Tibial artery (tissue), 4 donors: ENCODE data around the gene MARCHF11.

ENCODE experiments used
- DNase-seq, 2 donors: peaks; one replicate each; pipeline ENCODE4 v3.0.0-alpha.2; 2019
- H3K27ac ChIP-seq, 2 donors: fragments of 200-600 bp; sonication (generic) in 1 of 2; 1 replicate in 1 of 2; 2 replicates in 1 of 2; pipeline ENCODE4 v1.5.1; 2018 to 2019; ENCODE audit warnings: mild to moderate bottlenecking in 1 of 2
- H3K27me3 ChIP-seq, 2 donors: fragments of 200-600 bp; sonication (generic) in 1 of 2; one replicate each; pipeline versions ENCODE4 v1.5.1 to v1.6.0; 2016 to 2019
- H3K36me3 ChIP-seq, 3 donors: fragments of 200-600 bp; sonication (generic) in 2 of 3; one replicate each; pipeline ENCODE4 v1.5.1; 2016 to 2019; ENCODE audit warnings: mild to moderate bottlenecking in 2 of 3
- H3K4me1 ChIP-seq, 4 donors: fragments of 200-600 bp; sonication (generic) in 2 of 4; 1 replicate in 3 of 4; 2 replicates in 1 of 4; pipeline ENCODE4 v1.5.1; 2016 to 2019
- H3K4me3 ChIP-seq, 2 donors: fragments of 200-600 bp; sonication (generic) in 1 of 2; 1 replicate in 1 of 2; 2 replicates in 1 of 2; pipeline ENCODE4 v1.5.1; 2018 to 2019; ENCODE audit warnings: mild to moderate bottlenecking in 2 of 2
- H3K9me3 ChIP-seq, 3 donors: fragments of 200-600 bp; sonication (generic) in 1 of 3; one replicate each; pipeline ENCODE4 v1.5.1; 2016 to 2019
- intact Hi-C: fragments of 100-400 bp; cut with DNase I; formaldehyde crosslinking; loops from one replicate; pipeline ENCODE4 v1.15.0; 2023; ENCODE audit warnings: low total_unique reads
- TF ChIP-seq, protein P1 (sequence below), 2 experiments: fragments of 200-600 bp in 1 of 2; fragments of 450-650 bp in 1 of 2; IDR thresholded peaks; one replicate each; pipeline ENCODE4 v1.5.1; 2017 to 2019; ENCODE audit warnings: antibody characterized with exemption in 2 of 2, mild to moderate bottlenecking in 1 of 2, moderate library complexity in 1 of 2

MARCHF11 gene

DNA sequence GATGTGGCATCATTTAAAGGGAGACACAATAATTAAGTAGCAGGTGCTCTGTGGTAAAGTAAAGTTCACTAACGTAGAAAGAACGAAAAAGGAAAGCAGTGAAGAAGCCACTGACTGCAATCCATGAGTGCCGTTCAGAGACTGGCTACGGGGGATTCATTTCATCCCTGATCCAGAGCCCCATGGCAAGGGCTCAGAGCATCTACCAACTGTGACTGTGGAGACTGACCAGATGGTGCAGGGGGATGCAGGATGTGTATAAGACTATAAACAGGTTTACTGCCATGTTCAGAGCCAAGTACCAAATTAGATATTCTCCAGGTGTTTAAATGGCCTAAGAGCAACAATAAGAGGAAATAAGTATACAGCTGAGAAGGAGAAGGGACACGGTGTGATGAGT is 47.7 kb downstream of the MARCHF11 start:
- no peaks in the 10 kb centered on the region for H3K36me3 ChIP-seq
- H3K4me3 ChIP-seq: no peak overlapping the region
- H3K27ac ChIP-seq: no peak overlapping the region
- no peaks in the 10 kb centered on the region for H3K27me3 ChIP-seq
- intact Hi-C loops: no loop called here
- TF ChIP-seq, protein P1, sequence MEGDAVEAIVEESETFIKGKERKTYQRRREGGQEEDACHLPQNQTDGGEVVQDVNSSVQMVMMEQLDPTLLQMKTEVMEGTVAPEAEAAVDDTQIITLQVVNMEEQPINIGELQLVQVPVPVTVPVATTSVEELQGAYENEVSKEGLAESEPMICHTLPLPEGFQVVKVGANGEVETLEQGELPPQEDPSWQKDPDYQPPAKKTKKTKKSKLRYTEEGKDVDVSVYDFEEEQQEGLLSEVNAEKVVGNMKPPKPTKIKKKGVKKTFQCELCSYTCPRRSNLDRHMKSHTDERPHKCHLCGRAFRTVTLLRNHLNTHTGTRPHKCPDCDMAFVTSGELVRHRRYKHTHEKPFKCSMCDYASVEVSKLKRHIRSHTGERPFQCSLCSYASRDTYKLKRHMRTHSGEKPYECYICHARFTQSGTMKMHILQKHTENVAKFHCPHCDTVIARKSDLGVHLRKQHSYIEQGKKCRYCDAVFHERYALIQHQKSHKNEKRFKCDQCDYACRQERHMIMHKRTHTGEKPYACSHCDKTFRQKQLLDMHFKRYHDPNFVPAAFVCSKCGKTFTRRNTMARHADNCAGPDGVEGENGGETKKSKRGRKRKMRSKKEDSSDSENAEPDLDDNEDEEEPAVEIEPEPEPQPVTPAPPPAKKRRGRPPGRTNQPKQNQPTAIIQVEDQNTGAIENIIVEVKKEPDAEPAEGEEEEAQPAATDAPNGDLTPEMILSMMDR (IDR thresholded peaks at IDR 0.05): no peak
- DNase-seq: no peak
- no peaks in the 10 kb centered on the region for H3K9me3 ChIP-seq
- H3K4me1 ChIP-seq: no peaks in the 10 kb centered on the region

DNA sequence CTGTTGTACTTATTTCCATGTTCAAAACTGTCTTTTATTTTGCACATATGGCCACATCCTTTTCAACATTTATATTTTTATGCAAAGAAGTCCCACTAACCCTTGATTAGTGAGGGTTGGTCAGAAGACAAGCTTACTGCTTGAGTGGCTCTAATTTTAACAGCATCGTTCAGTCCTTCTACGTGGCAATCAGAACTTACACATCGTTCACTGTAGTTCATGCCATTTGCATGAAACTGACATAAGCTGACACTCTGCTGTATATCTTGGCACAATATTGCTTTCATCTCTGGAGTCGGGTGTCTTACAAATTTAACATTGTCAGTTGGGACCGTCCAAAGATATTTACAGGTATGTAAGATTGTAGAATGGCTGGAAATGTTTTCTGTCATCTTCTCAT is 50.6 kb downstream of the MARCHF11 start:
- H3K4me1 ChIP-seq: no peaks in the 10 kb centered on the region
- no peak overlapping the region for H3K27ac ChIP-seq
- intact Hi-C loops: no loop called here
- no peak overlapping the region for H3K4me3 ChIP-seq
- no peaks in the 10 kb centered on the region for H3K27me3 ChIP-seq
- no peak for DNase-seq
- no peaks in the 10 kb centered on the region for H3K36me3 ChIP-seq
- TF ChIP-seq, protein P1 (IDR thresholded peaks at IDR 0.05): no peak
- H3K9me3 ChIP-seq: no peaks in the 10 kb centered on the region

DNA sequence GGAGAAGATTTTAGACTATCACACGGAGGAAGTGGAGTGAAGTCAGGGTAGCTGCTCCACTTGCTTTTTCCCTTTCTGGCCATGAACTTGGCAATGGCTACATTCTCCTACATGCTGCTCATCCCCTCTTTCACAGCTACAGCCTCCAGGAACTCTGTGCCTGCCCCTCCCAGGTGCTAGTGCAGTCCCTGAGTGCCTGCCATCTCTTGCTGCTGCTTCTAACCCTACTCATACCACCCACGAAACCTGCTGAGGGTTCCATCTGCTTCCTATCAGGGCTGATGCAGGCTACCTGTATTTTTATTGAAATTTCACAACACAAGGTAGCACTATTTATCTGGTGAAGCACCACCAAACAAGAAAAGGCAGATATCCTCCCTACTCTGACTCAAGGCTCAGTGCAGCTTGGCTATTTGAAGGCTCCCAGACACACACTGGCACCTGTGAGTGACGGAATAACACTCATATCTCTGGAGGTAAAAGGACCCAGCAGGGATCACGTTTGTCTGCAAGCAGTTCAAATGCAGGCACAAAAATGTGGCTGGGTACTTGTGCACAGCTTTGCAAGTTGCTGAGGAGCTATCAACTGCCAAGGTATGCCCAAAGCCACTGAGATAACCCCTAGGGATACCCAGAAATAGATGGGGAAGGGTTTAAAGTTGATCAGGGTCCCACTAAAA is 51.6 kb downstream of the MARCHF11 start:
- no peaks in the 10 kb centered on the region for H3K4me1 ChIP-seq
- intact Hi-C loops: no loop called here
- DNase-seq: no peak
- H3K4me3 ChIP-seq: no peak overlapping the region
- no peak overlapping the region for H3K27ac ChIP-seq
- no peaks in the 10 kb centered on the region for H3K9me3 ChIP-seq
- TF ChIP-seq, protein P1 (IDR thresholded peaks at IDR 0.05): no peak
- H3K36me3 ChIP-seq: no peaks in the 10 kb centered on the region
- H3K27me3 ChIP-seq: no peaks in the 10 kb centered on the region

DNA sequence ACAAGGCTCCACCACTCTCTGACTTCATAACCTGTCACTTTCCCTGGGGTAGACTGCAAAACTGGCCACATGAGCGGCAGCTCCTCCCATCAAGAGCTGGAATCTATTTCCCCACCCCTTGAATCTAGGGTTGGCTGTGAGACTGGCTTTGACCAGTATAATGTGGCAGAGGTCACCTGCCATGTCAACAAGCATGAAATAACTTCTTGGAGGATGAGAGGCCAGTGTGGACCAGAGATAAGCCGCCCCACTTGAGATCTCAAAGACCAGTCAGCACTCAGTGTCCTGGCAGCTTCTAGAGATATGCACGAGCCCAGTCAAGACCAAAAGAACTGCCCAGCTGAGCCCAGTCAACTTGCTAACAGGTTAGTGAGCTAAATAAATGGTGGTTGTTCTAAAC is 59.0 kb downstream of the MARCHF11 start:
- Histone ChIP-seq H3K27me3 (no peaks in the 10 kb centered on the region), H3K4me3 (no peak overlapping the region), H3K27ac (no peak overlapping the region), H3K36me3 (no peaks in the 10 kb centered on the region), H3K9me3 (no peaks in the 10 kb centered on the region), H3K4me1 (no peaks in the 10 kb centered on the region)
- intact Hi-C loops: no loop called here
- TF ChIP-seq, protein P1 (IDR thresholded peaks at IDR 0.05): no peak
- DNase-seq: no peak

DNA sequence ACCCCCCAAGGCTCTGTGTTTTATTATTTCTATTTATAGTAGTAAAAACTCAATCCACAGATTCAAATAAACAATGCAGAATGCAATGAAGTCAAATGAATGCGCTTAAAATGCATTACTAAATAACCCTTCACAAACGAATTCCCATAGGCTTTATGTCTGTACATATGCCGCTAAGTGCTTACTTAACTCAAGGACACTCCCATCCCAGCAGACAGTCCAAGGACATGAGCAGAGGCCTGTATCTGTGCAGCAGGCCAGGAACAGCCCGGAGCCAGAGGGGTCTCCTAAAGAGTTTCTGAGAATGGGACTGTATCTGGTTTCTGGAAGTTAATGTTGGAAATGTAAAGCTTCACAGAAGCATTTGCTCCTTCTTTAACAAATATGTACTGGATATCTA is 59.8 kb downstream of the MARCHF11 start:
- TF ChIP-seq, protein P1 (IDR thresholded peaks at IDR 0.05): no peak
- Histone ChIP-seq H3K4me1 (no peaks in the 10 kb centered on the region), H3K36me3 (no peaks in the 10 kb centered on the region), H3K9me3 (no peaks in the 10 kb centered on the region), H3K4me3 (no peak overlapping the region), H3K27ac (no peak overlapping the region), H3K27me3 (no peaks in the 10 kb centered on the region)
- no peak for DNase-seq
- intact Hi-C loops: no loop called here

DNA sequence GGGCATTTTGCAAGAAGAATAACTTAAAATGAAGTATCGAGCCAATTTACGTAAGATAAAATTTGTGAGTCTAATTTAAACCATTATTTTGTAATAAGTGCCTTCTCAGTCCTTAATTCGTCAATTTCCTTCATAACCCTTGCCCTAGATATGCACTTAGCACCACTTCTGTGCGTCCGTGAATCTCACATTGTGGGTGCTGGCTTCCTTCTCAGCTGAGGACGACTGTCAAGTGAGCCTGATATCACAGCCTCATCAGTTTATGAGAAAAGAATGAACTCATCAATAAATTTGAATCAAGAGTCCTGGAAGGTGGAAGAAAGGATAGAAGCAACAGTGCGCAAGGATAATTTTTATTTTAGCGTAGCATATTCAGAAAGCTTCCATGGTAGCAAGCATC is 64.5 kb downstream of the MARCHF11 start:
- intact Hi-C loops: no loop called here
- TF ChIP-seq, protein P1 (IDR thresholded peaks at IDR 0.05): no peak
- Histone ChIP-seq H3K27me3 (no peaks in the 10 kb centered on the region), H3K36me3 (no peaks in the 10 kb centered on the region), H3K4me3 (no peak overlapping the region), H3K4me1 (no peaks in the 10 kb centered on the region), H3K27ac (no peak overlapping the region), H3K9me3 (peaks cover 0 to 4% (median 0%) of the 10 kb centered on the region in 3 donors)
- no peak for DNase-seq
